Activated T-helper 2 cell treated with anti-CD3 and anti-CD28 coated beads, Interferon-gamma antibody, Interleukin-2, Interleukin-4, amounts not matched to agents 10 μg/mL and 5 μg/mL and 100 μg/mL, durations not matched to agents 14 hours and 24 hours and 36 hours (primary cell): ENCODE data around the gene PTPRN2. TPM values are rescaled to one million over a fixed set of nuclear protein-coding genes. Genes with fewer than 3 reads are reported as not detected.
"Not testable (repeated sequence)": the region's sequence is repeated elsewhere in the genome, so short reads cannot be mapped to it uniquely, and the experiment has no call there.

Source experiments
- DNase-seq: peaks from one replicate; pipeline ENCODE4 v3.0.0; 2021; ENCODE audit warnings: low spot score
- H3K27ac Mint-ChIP-seq: one replicate; pipeline ENCODE4 v1.8.0; 2021; ENCODE audit warnings: mixed read lengths
- H3K27me3 Mint-ChIP-seq: one replicate; pipeline ENCODE4 v1.8.0; 2021; ENCODE audit warnings: low read depth, mixed read lengths
- H3K36me3 Mint-ChIP-seq: one replicate; pipeline ENCODE4 v1.8.0; 2021; ENCODE audit warnings: low read depth, mixed read lengths
- H3K4me1 Mint-ChIP-seq: one replicate; pipeline ENCODE4 v1.8.0; 2021; ENCODE audit warnings: low read depth, mixed read lengths
- H3K4me3 Mint-ChIP-seq: one replicate; pipeline ENCODE4 v1.8.0; 2021; ENCODE audit warnings: low read depth, mild to moderate bottlenecking, moderate library complexity, mixed read lengths
- H3K9me3 Mint-ChIP-seq: one replicate; pipeline ENCODE4 v1.8.0; 2021; ENCODE audit warnings: mixed read lengths
- intact Hi-C: fragments of 100-400 bp; cut with micrococcal nuclease; formaldehyde crosslinking; loops from one replicate; pipeline ENCODE4 v1.15.1; 2023
- total RNA-seq: library from RNA; stranded (reverse); gene quantifications from 2 replicates; pipeline ENCODE4 v1.2.3, GENCODE V29; 2022

The PTPRN2 gene
- total RNA-seq, 1 donor from 2014 or later: 1.3 TPM

DNA sequence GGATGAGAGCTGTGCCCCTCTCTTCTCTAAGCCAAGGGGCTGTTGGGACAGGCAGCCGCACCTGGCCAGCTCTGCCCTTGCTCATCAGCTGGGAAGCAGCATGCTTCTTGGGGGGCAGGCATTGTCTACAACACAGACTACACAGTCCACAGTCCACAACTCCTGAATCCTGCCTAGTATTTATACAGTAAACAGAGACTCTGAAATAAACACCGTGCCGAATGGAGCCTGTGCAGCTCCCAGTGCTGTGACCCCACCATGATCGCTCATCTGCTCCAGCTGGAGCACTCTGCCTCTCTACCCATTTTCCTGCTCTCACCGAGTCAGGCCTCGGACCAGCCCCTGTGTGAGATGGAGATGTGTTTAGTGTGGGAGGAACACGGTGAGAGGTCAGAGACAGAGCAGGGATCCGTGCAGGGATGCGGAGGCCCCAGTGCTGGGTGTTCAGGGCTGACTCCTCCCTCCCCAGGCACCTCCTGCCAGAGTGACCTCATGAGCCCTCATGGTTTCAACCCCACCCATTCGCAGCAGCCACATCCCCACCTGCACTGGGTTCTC, 642.8 kb downstream of the PTPRN2 start:
- H3K36me3 Mint-ChIP-seq: no peaks in the 10 kb centered on the region
- intact Hi-C loops: no loop called here
- no peak for DNase-seq
- no peaks in the 10 kb centered on the region for H3K4me1 Mint-ChIP-seq
- H3K9me3 Mint-ChIP-seq: peaks cover 19% of the 10 kb centered on the region
- no peak overlapping the region for H3K4me3 Mint-ChIP-seq
- H3K27ac Mint-ChIP-seq: no peak overlapping the region
- no peaks in the 10 kb centered on the region for H3K27me3 Mint-ChIP-seq

DNA sequence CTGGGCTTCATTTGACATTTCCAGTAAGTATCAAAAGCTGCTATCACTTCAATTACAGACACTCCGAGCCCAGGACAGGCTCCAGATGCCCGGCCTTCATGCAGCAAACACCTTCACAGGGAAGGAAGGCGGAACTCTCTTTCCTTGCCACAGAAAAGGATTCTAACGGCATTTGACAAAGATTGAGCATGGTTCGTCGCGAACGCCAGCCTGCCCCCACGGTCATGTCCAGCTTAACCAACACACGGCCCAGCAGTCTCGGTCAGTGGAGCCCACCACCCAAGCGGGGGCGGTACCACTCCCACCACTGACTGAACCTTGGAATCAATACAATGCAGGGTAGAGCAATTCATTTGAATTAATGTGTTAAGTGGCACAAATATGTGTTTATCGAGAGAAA, 643.6 kb downstream of the PTPRN2 start:
- intact Hi-C loops: no loop called here
- Mint-ChIP-seq H3K27ac (no peak overlapping the region), H3K4me3 (no peak overlapping the region), H3K9me3 (peaks cover 19% of the 10 kb centered on the region), H3K27me3 (no peaks in the 10 kb centered on the region), H3K4me1 (no peaks in the 10 kb centered on the region), H3K36me3 (no peaks in the 10 kb centered on the region)
- no peak for DNase-seq

DNA sequence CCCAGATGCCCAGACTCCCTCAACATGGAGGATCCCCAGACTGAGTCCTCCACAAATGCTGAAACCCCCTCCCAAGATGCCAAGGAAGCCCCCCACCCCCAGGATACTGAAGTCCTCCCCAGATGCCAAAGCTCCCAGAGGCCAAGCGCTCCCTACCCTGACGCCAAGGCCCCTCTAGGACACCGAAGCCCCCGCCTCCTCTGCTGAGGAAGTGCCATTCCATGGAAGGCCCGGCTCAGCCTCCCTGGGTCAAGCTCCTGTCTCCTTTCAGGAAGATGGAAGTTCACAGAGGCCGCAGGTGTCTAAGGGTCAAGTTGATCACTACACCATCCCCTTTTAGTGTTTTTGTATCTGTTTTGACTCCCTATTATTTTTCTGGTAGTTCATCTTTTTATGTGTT, 644.1 kb downstream of the PTPRN2 start:
- Mint-ChIP-seq H3K27ac (no peak overlapping the region), H3K27me3 (no peaks in the 10 kb centered on the region), H3K4me3 (no peak overlapping the region), H3K36me3 (no peaks in the 10 kb centered on the region), H3K4me1 (no peaks in the 10 kb centered on the region), H3K9me3 (peaks cover 23% of the 10 kb centered on the region)
- intact Hi-C loops: no loop called here
- no peak for DNase-seq

DNA sequence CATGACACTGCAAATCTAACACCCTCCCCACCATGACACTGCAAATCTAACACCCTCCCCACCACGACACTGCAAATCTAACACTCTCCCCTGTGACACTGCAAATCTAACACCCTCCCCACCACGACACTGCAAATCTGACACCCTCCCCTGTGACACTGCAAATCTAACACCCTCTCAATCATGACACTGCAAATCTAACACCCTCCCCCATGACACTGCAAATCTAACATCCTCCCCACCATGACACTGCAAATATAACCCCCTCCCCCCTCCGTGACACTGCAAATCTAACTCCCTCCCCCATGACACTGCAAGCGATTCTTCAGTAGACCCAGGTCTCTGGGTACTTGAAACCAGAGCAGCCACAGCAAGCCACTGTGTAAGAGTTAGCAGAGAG, 646.4 kb downstream of the PTPRN2 start:
- no peaks in the 10 kb centered on the region for H3K4me1 Mint-ChIP-seq
- DNase-seq: no peak
- no peak overlapping the region for H3K27ac Mint-ChIP-seq
- no peak overlapping the region for H3K4me3 Mint-ChIP-seq
- H3K9me3 Mint-ChIP-seq: peaks cover 24% of the 10 kb centered on the region
- H3K36me3 Mint-ChIP-seq: no peaks in the 10 kb centered on the region
- H3K27me3 Mint-ChIP-seq: no peaks in the 10 kb centered on the region
- intact Hi-C loops: no loop called here

DNA sequence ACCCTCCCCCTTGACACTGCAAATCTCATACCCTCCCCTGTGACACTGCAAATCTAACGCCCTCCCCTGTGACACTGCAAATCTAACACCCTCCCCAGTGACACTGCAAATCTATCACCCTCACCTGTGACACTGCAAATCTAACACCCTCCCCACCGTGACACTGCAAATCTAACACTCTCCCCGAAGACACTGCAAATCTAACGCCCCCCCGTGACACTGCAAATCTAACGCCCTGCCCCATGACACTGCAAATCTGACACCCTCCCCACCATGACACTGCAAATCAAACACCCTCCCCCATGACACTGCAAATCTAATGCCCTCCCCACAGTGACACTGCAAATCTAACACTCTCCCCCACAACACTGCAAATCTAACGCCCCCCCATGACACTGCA, 647.1 kb downstream of the PTPRN2 start:
- H3K27me3 Mint-ChIP-seq: no peaks in the 10 kb centered on the region
- H3K4me3 Mint-ChIP-seq: no peak overlapping the region
- no peaks in the 10 kb centered on the region for H3K4me1 Mint-ChIP-seq
- no peak for DNase-seq
- intact Hi-C loops: no loop called here
- no peak overlapping the region for H3K27ac Mint-ChIP-seq
- peaks cover under 1% of the 10 kb centered on the region for H3K36me3 Mint-ChIP-seq
- peaks cover 26% of the 10 kb centered on the region for H3K9me3 Mint-ChIP-seq

DNA sequence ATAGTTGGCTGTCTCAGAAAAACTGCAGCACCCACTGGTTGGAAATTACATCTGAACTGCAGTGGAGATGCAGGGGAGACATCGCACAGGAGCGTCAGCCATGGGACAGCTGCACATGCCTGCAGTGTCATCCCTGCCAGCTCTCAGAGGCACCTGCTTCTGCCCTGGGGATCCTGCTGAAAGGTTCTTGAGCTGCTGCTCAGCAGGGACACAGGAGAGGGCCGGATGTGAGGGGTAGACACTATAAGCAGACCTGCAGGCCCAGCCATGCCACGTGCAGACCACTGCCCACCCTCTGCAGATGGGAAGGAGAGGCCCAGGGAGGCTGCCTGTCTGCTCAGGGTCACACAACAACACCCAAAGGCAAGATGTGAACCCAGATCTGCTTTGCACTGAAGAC, 649.4 kb downstream of the PTPRN2 start:
- Mint-ChIP-seq H3K27ac (no peak overlapping the region), H3K9me3 (peaks cover 42% of the 10 kb centered on the region), H3K36me3 (peaks cover 3% of the 10 kb centered on the region), H3K4me1 (no peaks in the 10 kb centered on the region), H3K4me3 (no peak overlapping the region), H3K27me3 (no peaks in the 10 kb centered on the region)
- intact Hi-C loops: no loop called here
- no peak for DNase-seq

DNA sequence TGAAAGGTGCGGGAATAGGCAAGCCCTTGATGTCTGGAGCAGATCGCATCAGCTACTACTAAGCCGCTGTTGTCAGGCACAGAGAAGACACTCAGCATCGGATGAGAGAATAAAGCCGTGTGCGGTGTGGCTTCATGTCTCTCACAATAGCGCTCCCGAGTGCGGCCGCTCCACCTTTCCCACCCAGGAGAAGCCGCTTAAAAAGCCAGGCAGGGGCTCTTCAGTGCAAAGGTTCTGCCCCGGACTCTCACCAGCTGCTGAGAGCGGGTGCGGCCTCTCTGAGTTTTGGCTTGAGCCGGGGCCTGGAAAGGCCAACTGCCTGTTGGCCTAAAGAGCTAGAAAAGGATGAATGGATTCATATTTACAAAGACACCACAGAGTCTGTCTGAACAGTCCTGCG, 650.2 kb downstream of the PTPRN2 start:
- no peak for DNase-seq
- intact Hi-C loops: no loop called here
- Mint-ChIP-seq H3K4me3 (no peak overlapping the region), H3K4me1 (no peaks in the 10 kb centered on the region), H3K27me3 (no peaks in the 10 kb centered on the region), H3K27ac (no peak overlapping the region), H3K36me3 (peaks cover 8% of the 10 kb centered on the region), H3K9me3 (peaks cover 50% of the 10 kb centered on the region)

DNA sequence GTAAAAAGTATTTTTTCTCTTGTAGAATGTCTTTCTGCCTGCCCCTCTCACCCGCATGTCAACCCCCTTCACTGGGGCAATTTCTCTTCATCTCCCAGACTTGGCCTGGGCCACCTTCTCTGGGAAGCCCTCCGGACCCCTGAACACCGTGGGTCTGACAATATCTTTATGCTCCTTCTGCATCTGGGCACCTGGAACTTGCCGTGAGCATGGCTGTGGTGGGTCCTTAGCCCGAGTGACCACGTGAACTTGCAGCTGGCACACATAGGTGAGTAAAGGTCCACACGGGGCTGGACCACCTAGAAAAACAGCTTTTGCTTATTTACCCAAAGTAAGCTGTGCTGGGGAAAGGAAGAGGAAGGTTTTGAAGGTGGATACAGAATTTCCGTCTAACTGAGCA, 650.6 kb downstream of the PTPRN2 start:
- H3K27ac Mint-ChIP-seq: no peak overlapping the region
- H3K27me3 Mint-ChIP-seq: no peaks in the 10 kb centered on the region
- intact Hi-C loops: no loop called here
- no peaks in the 10 kb centered on the region for H3K4me1 Mint-ChIP-seq
- peaks cover 10% of the 10 kb centered on the region for H3K36me3 Mint-ChIP-seq
- no peak for DNase-seq
- no peak overlapping the region for H3K4me3 Mint-ChIP-seq
- peaks cover 54% of the 10 kb centered on the region for H3K9me3 Mint-ChIP-seq

DNA sequence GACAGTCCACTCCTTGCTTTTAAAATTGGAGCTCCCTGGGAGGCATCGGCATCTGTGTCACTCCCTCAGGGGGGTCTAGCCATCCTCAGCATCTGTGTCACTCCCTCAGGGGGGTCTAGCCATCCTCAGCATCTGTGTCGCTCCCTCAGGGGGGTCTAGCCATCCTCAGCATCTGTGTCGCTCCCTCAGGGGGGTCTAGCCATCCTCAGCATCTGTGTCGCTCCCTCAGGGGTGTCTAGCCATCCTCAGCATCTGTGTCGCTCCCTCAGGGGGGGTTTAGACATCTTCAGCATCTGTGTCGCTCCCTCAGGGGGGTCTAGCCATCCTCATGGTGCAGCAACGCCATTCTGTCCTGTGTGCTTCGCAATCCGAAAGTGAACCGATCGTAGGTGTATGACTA, 651.9 kb downstream of the PTPRN2 start:
- H3K27me3 Mint-ChIP-seq, H3K27ac Mint-ChIP-seq, DNase-seq, H3K4me3 Mint-ChIP-seq, H3K4me1 Mint-ChIP-seq, intact Hi-C loops: not testable (repeated sequence)
- Mint-ChIP-seq H3K36me3 (peaks cover 10% of the 10 kb centered on the region), H3K9me3 (peaks cover 60% of the 10 kb centered on the region)

DNA sequence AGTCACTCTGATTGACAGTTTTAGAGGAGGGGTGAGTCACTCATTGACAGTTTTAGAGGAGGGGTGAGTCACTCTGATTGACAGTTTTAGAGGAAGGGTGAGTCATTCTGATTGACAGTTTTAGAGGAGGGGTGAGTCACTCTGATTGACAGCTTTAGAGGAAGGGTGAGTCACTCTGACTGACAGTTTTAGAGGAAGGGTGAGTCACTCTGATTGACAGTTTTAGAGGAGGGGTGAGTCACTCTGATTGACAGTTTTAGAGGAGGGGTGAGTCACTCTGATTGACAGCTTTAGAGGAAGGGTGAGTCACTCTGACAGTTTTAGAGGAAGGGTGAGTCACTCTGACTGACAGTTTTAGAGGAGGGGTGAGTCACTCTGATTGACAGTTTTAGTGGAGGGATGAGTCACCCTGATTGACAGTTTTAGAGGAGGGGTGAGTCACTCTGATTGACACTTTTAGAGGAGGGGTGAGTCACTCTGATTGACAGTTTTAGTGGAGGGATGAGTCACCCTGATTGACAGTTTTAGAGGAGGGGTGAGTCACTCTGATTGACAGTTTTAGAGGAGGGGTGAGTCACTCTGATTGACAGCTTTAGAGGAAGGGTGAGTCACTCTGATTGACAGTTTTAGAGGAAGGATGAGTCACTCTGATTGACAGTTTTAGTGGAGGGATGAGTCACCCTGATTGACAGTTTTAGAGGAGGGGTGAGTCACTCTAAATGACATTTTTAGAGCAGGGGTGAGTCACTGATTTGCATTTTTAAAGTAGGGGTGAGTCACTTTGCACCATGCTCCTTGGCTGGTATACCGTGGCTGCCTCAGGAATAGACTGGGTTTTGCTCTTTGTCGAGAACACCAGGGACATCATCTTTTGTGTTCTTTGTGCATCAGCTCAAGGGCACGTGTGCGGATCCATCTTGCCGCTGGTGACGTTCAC, 654.1 kb downstream of the PTPRN2 start:
- H3K4me1 Mint-ChIP-seq, intact Hi-C loops, H3K27ac Mint-ChIP-seq: not testable (repeated sequence)

DNA sequence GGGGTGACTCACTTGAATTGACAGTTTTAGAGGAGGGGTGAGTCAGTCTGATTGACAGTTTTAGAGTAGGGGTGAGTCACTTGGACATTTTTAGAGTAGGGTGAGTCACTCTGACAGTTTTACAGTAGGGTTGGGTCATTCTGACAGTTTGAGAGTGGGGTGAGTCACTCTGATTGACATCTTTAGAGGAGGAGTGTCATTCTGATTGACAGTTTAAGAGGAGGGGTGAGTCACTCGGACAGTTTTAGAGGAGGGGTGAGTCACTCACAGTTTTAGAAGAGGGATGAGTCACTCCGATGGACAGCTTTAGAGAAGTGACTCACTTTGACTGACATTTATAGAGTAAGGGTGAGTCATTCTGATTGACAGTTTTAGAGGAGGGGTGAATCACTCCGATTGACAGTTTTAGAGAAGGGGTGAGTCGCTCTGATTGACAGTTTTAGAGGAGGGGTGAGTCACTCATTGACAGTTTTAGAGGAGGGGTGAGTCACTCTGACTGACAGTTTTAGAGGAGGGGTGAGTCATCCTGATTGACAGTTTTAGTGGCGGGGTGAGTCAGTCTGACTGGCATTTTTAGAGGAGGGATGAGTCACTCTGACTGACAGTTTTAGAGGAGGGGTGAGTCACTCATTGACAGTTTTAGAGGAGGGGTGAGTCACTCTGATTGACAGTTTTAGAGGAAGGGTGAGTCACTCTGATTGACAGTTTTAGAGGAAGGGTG, 655.0 kb downstream of the PTPRN2 start:
- Mint-ChIP-seq H3K27ac (peak overlapping the region; percentile 81), H3K36me3 (peaks cover 10% of the 10 kb centered on the region), H3K27me3 (no peaks in the 10 kb centered on the region), H3K4me3 (no peak overlapping the region), H3K9me3 (peaks cover 60% of the 10 kb centered on the region), H3K4me1 (no peaks in the 10 kb centered on the region)
- intact Hi-C loops: no loop called here
- no peak for DNase-seq

More for the DNA sequence above, 654.1 kb downstream of the PTPRN2 start:
- not testable (repeated sequence) for H3K4me3 Mint-ChIP-seq, H3K27me3 Mint-ChIP-seq, DNase-seq
- H3K9me3 Mint-ChIP-seq: peaks cover 60% of the 10 kb centered on the region
- H3K36me3 Mint-ChIP-seq: peaks cover 10% of the 10 kb centered on the region

DNA sequence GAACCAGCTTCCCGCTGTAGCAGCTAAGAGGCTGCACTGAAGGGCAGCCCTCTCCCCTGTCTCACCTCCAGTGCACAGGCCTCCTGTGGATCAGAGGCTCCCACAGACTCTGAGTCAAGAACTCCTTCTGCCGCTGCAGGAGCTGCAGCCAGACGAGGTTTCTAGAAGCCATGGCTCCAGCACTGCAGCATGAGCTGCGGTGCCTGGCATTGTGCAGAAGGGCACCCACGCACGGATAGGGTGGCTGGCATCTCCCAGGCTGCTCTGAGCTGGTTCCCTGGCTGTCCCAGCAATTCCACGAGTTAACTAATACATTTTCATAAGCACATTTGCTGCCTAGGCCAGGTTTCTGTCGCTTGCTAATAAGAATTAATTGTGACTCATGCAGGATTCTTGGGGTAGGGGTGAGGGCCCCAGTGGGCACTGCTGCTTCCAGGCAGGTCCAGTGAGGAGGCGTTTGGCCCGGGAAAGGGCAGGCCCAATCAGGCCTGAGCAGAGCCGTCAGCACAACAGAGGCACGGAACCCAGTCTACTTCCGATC, 656.6 kb downstream of the PTPRN2 start:
- H3K4me1 Mint-ChIP-seq: peaks cover 4% of the 10 kb centered on the region
- H3K27ac Mint-ChIP-seq: no peak overlapping the region
- intact Hi-C loops: no loop called here
- H3K4me3 Mint-ChIP-seq: no peak overlapping the region
- H3K9me3 Mint-ChIP-seq: peaks cover 48% of the 10 kb centered on the region
- H3K27me3 Mint-ChIP-seq: no peaks in the 10 kb centered on the region
- H3K36me3 Mint-ChIP-seq: peaks cover 10% of the 10 kb centered on the region
- no peak for DNase-seq

DNA sequence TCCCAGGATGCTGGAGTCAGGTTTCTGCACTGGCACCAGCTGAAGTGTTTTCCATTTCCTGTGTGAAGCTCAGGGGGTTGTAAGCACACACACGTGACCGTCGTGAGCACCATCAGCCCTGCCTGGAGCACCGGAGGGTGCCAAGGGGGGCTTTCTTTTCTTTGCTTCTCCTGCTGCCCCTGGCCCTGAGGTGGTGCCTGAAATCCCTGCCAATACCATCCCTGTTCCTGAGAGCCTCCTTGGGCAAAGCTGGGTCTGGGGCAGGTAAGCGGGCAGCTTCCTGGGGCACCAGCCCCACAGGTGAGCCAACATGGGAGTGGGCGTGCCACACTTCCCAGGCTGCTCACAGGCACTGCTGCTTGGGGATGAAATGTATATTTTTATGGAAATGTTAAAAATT, 657.2 kb downstream of the PTPRN2 start:
- no peak for DNase-seq
- Mint-ChIP-seq H3K9me3 (peaks cover 44% of the 10 kb centered on the region), H3K4me3 (no peak overlapping the region), H3K36me3 (peaks cover 9% of the 10 kb centered on the region), H3K27ac (no peak overlapping the region), H3K4me1 (peaks cover 5% of the 10 kb centered on the region), H3K27me3 (no peaks in the 10 kb centered on the region)
- intact Hi-C loops: no loop called here
